Fibroblast of upper back skin (primary cell): ENCODE results near the gene TCF12.

ENCODE experiments used
- DNase-seq: peaks from one replicate; pipeline ENCODE4 v3.0.0-alpha.2; 2013

Gene TCF12

GRCh38 chr15:57272771-57273357, 354.4 kb downstream of the TCF12 start:
- no peak for DNase-seq

- no peak for DNase-seq
Observed at GRCh38 chr15:57273402-57273801, 355.0 kb downstream of the TCF12 start.

- DNase-seq, result no peak
Observed at GRCh38 chr15:57278439-57278838, 360.0 kb downstream of the TCF12 start.

DNA sequence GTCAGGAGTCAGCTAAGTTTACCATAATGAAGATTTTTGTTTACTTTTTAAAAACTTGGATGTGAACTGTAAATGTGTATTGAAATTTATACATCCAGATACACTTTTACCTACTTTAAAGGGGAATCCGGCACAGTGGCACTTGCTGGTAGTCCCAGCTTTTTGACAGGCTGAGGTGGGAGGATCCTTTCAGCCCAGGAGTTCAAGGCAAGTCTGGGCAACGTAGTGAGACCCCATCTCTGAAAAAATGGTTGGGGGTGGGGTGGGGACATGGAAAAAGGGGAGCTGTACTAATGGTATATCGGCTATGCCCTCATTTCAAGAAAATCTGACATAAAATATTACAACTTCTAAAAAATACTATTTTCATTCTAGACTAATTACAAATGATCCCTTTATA, 362.0 kb downstream of the TCF12 start:
- no peak for DNase-seq

DNA sequence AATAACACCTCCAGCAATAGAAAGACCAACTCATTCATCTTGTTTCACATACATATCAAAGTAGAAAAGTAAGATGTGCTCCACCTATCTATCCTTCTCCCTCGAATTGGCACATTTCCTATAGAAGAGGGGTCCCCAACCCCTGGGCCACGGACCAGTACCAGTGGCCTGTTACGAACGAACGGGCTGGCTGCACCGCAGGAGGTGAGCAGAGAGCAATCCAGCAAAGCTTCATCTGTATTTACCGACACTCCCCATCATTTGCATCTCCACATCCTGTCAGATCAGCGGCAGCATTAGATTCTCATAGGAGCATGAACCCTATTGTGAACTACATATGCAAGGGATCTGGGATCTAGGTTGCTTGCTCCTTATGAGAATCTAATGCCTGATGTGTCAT, 362.9 kb downstream of the TCF12 start:
- no peak for DNase-seq

GRCh38 chr15:57282686-57283085, 364.2 kb downstream of the TCF12 start:
- DNase-seq, result no peak

DNA sequence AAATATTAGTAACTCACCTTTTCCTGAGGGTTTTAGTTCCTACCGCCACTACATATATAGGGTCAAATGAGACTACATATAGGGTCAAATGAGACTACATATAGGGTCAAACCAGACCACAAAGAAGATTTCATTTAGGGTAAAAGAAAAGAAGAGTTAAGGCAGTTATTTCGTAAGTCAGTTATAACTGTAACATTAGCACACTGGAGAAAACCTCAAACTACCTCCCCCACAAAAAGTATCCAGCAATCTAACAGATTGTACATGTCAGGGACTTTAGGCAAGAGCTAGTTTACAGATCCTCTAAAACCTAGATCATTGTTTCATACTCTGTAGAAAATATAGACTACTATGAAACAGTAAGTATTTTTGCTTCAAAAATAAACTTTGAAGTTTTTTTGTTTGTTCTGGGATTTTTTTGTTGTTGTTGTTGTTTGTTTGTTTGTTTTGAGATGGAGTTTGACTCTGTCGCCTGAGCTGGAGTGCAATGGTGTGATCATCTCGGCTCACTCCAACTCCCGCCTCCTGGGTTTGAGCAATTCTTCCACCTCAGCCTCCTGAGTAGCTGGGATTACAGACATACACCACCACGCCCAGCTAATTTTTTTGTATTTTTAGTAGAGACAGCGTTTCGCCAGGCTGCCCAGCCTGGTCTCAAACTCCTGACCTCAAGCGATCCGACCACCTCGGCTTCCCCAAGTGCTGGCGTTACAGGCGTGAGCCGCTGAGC, 365.5 kb downstream of the TCF12 start:
- no peak for DNase-seq

DNA sequence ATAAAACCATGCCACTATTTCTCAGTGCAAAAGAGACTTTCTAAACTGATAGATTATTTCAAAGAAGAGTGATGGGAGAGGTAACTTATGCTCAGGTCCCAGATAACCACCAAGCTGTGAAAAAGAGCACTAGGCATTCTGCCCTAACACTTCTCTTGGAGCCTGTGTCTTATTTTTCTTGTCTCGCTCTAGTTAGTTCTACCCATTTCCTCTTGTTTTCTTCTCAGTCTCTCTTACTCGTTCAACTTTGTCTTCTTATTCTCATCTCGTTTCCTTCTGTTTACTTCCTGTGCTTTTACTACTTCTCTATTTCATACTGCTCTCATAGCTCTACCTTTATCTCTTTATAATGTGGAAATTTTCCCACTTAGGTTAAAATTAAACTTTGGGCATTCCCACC, 366.1 kb downstream of the TCF12 start:
- DNase-seq, result no peak

GRCh38 chr15:57285386-57285785, 366.9 kb downstream of the TCF12 start:
- no peak for DNase-seq

DNA sequence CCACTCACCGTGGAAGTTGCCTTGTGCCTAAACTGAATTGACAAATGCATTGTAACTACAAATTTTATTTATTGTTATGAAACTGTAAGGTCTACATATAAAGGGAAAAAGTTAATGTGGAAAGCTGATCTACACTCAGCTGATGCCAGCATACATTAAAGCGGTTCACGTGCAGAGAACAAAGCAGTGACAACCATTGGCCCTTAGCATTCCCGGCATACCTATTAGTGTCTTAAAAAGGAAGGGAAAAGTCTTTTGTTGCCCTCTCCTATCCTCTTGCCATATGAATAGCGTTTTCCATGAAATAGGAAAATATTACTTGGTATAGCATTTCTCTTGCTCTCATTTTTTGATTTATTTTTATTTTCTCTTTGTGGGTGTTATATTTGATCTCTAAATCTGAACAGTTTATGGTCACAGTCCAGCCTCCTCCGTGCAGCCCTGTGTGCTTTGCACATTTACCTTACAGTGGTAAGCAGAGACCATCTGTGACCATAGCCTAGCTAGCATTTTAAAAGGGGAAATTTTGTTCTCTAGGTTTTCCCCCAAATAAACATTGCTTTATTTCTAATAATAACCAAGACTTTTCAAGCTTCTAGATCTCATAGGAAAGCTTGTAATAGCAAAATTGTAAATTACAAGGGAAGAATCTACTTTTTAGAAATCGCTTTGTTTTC, 368.1 kb downstream of the TCF12 start:
- no peak for DNase-seq

DNA sequence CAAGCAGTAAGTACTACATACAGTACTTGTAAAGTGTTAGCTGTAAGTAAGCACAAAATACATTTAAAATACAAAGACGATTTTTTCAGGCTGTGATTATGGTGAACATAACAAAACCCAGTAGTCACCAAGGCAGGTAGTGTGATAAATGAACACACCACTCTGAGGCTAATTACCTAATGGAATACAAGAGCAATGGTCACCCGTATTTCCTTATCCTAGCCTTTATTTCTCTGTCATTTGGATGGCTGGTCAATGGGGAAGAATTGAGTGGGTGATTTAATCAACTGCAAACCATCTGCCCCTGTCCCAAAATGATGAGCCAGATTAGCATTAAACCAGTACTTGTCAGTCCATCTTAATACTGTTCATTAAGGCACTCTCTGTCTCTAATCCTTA, 368.7 kb downstream of the TCF12 start:
- DNase-seq, result no peak

GRCh38 chr15:57288926-57289580, 370.6 kb downstream of the TCF12 start:
- DNase-seq, result no peak

- no peak for DNase-seq
Observed at GRCh38 chr15:57290187-57290586, 371.7 kb downstream of the TCF12 start.

- DNase-seq, result no peak
Observed at GRCh38 chr15:57290826-57291225, 372.4 kb downstream of the TCF12 start.

DNA sequence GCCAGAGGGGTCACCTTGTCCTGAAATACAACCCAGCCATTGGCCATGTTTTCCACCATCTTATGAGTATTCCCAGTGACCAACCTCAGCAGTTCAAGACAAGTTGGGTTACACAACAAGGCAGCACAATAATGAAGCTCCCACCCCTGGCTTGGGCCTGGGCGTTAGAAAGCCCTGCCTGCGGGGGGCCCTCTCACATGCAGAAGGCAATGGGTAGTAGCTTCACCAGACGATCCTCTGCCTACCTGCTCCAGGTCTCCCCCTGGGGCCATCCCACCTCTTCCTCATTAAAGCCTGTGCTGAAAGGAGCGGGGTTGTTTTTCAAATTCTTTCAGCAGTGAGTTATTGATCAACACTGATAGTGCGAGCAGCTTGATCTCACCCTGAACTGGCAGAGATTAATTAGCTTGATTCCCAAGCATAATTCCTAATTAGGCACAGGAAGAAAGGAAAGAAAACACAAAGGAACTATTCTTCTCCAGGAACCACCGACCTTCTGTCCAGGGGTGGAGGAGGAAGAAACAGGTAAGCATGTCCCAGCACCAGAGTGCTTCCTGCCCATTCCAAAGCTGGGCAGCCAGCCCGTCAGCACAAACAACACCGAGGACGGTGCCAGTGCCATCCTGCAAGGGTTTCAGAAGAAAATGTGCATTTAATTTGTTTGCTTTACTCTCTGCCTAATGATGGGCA, 378.2 kb downstream of the TCF12 start:
- DNase-seq, result no peak

GRCh38 chr15:57297163-57297593, 378.7 kb downstream of the TCF12 start:
- DNase-seq, result no peak

DNA sequence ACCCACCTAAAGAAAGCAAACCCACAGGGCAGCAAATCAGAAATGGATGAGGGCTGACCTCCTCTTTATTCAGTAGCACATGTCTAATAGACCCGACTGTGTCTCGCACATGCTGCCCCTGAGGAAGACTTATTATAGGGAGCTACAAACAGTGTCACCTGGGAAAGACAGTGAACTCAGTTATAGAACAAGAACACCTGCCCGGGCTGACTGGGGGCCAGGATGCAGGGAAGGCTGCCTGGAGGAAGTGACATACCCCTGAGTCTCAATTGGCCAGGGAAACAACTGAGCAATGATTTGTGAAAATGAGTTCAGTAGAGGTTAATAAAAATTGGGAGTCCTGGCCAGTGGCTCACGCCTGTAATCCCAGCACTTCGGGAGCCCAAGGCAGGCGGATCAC, 379.2 kb downstream of the TCF12 start:
- no peak for DNase-seq

DNA sequence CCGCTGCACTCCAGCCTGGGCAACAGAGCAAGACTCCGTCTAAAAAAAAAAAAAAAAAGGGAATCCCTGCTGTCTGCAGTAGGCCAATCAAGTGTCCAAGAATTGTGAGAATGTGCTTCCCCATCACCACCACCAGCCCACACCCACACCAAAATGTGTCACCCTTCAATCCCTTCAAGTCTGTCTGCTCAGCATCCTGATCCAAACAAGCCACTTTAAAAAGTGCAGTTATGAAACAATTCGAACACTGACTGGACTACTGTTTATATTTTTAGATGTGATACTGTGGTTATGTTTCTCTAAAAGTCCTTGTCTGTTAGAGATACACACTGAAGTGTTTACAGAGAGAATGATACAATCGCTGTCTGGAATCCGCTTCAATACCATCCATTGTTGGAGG, 379.8 kb downstream of the TCF12 start:
- peak; percentile 30 for DNase-seq

DNA sequence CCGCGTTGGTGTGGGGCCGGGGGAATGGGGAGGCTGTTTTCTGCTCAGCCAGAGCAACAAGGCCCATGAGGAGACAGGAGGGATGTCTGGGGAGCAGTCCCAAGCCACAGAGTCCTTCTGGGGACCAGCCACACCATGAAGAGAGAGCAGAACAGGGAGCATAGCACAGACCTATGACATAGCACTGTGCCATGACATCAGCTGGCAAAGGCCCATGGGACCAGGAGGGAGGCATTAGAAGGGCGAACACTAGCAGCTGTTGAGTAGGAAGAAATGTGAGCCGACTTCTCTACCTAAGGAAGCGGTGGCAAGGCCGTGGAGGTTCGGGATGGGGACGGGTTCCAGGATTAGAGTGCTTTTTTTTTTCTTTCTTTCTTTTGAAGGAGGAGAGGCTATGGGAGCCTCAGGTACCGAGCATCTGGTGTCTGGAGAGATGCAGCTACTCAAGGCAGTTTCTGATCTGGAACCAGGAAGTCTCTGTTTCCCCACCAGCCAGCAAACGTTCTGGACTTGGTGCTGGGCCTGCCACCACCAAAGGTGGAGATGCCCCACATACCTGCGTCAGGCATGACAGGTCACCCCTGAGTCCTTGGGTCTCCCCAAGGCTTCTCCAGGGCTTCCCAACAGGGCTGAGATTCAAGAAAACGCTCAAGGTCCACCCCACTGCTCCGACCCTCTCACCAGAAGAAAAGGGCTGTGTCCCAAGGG, 380.6 kb downstream of the TCF12 start:
- no peak for DNase-seq

- DNase-seq, result no peak
Observed at GRCh38 chr15:57301307-57301706, 382.9 kb downstream of the TCF12 start.

- no peak for DNase-seq
Observed at GRCh38 chr15:57302640-57303257, 384.3 kb downstream of the TCF12 start.

DNA sequence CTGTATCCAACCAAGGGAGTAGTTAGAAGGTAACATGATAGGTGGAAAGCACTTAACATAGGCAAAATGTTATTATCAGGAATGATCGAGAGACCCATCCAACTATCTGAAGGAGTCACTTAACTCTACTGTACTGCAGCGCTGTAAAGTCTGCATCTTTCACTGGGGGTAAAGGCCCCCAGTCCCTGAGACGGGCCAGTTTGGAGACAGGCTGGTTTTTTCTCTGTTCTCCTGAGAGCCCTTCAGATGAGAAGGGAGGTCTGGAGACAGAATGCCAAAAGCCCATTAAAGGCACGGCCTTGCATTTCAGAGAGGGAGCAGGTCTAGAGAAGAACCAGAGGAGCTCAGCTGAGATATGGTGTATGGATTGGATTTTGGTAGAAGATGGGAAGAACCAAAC, 386.6 kb downstream of the TCF12 start:
- no peak for DNase-seq
